Activated naive CD4-positive, alpha-beta T cell treated with anti-CD3 and anti-CD28 coated beads, Interleukin-2, amount 50 U/mL, for 16 hours (primary cell): Measurements from ENCODE around the gene TECPR1.

ENCODE experiments used
- DNase-seq: peaks from one replicate; pipeline ENCODE4 v3.0.0-alpha.2; 2020

TECPR1 gene

GRCh38 chr7:98284335-98285036 lies 32.5 kb upstream of the TECPR1 start:
- DNase-seq = no peak

DNA sequence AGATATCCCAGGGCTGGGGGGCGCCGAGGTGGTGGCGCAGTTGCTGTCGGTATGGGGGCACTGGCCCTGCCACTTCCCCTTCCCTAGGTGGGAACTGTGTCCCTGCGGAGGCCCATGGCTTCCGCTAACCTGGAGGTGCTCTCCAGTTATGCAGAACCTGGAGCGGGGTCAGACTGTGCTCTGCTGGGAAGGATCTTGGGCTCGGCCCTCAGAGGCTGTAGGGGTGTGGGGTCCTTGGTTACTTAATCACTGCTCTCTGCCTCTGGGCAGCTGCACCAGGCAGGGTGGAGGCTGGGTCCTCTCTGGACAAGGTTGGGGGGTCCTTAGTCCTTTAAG lies 31.8 kb upstream of the TECPR1 start:
- DNase-seq = no peak

DNA sequence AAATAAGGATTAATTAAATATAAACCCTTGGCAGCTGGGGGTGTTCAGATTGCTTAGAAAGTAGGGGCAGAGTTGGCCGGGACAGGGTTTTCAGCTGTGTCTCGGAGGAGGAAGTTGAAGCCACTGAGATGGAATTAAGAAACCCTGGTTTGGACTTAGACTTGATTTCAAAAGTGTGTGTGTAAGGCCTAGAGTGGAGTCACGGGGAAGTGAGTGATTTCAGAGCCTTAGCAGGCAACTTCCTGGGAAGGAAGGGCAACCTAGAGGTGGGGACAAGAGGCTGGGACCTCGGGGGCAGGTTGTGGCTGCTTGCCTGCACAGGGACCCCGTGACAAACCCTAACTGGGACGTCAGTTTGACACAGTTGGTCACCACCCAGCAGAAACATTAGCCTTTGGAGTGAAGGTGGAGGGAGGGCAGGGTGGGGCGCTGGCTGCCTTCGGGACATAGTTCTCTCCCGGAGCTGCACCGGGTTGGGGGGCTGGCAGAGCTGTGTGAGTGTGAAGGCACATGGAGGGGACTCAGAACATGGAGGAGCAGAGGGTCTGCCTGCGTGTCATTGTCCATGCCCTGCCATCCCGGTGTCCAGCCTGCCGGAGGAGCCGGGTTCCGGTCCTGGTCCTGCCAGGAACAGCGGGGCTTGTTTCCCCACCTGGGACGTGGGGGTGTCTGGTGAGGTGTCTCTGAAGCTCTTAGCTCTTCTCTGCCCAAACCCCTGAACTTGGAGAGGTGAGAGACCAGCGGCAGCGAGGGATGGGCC lies 31.3 kb upstream of the TECPR1 start:
- DNase-seq = no peak

- DNase-seq = no peak
Measured at GRCh38 chr7:98282703-98283102, 30.7 kb upstream of the TECPR1 start.

DNA sequence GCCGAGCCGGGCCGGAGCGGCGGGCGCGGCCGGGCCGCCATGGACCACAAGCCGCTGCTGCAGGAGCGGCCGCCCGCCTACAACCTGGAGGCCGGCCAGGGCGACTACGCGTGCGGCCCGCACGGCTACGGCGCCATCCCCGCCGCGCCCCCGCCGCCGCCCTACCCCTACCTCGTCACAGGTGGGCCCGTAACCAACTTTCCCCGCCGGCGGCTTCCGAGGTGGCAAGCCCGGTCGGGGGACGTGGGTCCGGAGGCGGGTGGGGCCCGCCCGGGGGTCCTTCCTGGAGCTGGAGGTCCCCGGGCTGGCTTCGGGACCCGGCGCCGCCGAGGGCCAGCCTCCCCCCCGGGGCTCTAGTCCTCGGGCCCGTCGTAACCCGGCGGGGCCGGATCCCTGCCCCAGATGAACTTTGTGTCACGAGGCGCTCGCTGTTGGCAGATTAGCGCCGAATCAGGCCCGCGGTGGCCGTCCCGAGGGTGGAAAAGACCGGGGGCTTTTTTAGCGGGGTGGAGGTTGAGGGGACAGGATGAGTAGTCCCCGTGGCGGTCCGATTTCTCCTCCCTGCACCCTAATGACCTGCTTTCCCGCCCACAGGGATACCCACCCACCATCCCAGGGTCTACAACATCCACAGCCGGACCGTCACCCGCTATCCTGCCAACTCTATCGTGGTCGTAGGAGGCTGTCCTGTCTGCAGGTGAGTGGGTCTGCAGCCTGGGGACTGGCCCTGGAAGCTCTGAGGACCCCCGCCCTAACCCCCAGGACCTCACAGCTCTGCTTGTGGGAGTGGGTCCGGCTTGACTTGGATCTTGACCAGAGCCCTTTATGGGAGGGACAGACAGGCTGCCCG lies 29.9 kb upstream of the TECPR1 start:
- no peak for DNase-seq

DNA sequence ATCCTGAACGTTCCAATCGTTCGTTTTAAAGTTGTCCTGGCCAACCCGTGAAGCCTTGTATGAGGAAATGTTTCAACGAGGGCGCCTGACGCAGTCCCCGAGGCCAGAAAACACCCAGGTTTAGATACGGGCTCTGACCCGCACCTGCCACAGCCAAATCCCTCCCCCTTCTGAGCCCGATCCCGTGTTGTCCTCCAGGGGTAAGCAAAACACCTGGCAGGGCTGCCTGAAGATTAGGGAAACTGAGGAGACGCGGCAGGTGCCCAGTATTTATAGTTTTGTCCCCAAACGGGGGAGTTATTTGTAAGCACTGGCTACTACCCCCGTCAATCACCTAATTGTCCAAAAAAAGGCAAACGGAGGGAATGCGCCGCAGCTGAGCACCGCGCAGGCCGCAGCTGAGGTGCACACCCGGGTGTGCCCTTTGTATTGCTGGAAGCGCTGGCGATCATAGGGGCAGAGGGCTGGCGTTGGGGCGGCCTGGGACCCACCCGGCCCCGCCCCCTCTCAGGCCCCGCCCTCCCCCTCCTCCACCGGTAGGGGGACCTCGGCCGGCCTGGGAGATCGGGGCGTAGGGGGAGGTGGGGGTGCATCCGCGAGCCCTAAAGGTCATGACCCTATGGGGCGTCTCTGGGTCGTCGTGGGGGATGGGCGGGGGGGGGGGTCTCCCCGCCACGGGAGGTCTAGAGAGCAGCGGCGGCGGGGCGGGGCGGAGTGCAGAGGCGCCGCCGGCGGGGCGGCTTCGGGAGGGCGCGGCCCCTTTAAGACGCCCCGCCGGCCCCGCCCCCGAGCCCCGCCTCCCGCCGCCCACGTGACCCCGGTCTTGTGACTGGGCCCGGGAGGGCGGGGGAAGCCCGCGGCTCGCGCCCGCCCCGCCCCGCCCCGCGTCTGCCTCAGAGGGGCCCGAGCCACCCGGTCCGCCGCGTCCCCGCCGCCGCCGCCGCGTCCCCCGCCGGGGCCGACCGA lies 29.0 kb upstream of the TECPR1 start, which contains the start of gene BRI3:
BRI3 (plus strand) TSS at position 896 of the 966 bp plus-strand sequence. CDS start 110 bp downstream, outside the sequence.
- peak; percentile 90 for DNase-seq

DNA sequence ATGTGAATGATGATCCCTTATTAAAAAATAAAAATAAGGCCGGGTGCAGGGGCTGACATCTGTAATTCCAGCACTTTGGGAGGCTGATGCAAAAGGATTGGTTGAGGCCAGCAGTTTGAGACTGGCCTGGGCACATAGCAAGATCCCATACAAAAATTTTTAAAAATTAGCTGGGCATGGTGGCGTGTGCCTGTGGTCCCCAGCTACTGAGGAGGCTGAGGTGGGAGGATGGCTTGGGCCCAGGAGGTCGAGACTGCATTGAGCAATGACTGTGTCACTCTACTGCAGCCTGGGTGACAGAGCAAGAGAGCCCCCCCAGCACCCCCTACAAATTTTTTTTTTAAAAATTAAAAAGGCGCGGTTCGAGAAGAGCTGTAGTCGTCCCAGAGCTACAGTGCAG lies 28.3 kb upstream of the TECPR1 start:
- no peak for DNase-seq

DNA sequence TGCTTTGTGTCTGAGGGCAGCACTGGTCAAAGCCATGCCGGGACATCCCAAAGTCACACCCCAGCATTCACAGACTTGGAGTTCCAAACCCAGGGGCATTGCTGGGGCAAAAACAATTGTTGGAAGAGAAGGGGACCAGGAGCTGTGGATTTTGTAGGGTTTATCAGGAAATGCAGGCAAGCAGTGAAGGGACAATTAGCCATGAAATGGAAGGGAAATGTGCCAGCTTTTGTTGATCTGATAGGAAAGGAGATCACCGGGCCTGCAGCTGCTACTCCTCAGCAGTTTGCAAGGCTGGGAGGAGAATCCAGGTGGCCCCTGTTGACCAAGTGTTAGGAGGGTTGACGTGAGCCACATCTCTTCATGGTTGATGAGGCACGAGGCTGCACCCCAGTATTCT lies 26.9 kb upstream of the TECPR1 start:
- DNase-seq = no peak

GRCh38 chr7:98278408-98278807 lies 26.4 kb upstream of the TECPR1 start:
- no peak for DNase-seq

- DNase-seq = no peak
Measured at GRCh38 chr7:98276241-98276761, 24.3 kb upstream of the TECPR1 start.

- DNase-seq = no peak
Measured at GRCh38 chr7:98267303-98267702, 15.3 kb upstream of the TECPR1 start.

DNA sequence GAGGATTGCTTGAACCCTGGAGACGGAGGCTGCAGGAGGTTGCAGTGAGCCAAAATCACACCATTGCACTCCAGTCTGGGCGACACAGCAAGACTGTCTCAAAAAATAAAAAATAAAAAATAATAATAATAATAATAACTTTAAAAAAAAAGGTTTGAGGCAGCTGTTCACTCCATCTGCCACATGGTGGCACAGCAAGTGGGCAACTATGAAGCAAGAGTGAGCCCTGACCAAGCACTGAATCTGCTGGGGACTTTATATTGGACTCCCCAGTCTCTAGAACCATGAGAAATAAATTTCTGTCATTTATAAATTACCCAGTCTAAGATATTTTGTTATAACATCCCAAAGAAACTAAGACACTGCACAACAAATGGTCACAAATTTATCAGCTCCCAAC lies 14.8 kb upstream of the TECPR1 start:
- DNase-seq = no peak

- no peak for DNase-seq
Measured at GRCh38 chr7:98265841-98266271, 13.8 kb upstream of the TECPR1 start.

DNA sequence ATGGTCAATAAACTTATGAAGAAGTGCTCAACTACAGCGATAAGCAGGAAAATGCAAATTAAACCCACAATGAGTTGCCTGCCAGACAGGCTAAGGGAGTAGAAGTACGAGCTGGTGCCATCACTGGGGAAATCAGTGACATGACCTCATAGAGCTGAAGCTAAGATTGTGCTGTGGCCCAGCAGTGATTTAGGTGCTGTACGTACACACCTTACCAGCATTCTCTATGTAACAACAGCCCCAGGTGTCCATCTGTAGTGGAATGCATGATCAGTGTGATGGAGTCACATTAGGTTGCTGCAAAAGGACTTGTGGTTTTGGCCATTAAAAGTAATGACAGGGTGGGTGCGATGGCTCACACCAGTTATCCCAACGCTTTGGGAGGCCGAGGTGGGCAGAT lies 5.7 kb upstream of the TECPR1 start:
- no peak for DNase-seq

DNA sequence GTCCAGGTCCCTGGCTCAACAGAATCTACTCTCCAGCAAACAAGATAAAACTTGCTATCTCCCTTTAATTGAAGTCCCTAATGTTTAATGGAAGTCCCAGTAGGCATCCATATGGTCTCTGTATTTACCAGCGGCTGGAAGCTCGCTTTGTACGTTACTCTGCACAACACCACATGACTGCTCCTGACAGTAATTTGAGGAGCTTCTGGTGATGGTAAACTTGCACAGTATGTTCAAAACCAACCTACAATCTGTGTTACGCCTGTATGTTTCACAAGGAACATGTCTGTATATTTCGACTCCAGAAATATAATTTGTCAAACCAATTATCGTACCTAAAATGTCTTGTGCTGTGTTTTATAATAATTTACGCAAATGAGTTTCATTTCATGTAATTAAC lies 4.4 kb upstream of the TECPR1 start:
- no peak for DNase-seq

GRCh38 chr7:98254951-98255610 lies 3.0 kb upstream of the TECPR1 start:
- no peak for DNase-seq

GRCh38 chr7:98254516-98254915 lies 2.5 kb upstream of the TECPR1 start:
- DNase-seq = no peak

DNA sequence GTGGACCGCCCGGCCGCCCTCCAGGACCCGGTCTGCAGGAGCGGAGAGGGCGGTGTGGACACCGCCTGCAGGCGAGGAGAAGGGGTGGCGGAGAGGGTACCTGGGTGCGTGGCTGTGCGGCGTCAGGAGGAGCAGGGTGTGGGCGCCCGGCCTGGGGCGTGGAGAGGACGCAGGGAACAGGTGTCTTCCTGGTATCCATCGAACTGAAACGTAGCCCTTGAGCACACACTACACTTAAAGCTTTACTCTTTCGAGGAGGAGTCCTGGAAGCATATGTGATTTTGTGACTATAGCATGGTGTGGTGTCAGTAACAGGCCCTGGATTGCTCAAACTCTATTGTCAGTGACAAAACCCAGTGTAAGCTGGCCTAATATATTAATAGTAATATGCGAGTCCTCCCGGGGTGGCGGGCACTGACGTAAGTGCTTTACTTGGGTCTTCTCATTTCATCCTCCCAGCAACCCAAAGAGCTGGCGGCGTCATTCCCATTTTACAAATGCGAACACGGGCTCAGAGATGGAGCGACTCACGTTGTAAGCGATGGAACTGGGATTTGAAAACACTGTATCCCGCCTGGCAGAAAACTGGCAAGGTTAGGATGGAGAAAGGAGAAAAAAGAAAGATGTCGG lies 508 bp upstream of the TECPR1 start:
- no peak for DNase-seq

- peak; percentile 17 for DNase-seq
Measured at GRCh38 chr7:98251231-98251600, 816 bp downstream of the TECPR1 start.

DNA sequence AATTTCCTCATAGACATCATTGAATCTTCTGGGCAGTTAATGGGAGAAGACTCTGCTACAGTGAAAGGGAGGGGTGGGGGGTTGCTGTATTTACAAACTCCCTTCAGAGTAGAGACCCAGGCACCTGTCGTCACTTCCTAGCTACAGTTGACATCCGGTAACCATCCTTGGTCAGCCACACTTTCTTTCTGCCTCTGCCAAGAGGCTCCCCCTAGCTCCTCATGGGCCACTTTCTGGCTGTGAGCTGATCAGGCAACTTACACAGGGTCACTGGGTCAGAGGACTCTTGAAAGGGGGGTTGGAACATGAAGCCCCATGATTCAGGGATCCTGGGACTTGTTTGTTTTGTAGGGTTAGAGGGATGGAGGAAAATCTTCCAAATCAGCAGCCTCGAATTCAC lies 1.2 kb downstream of the TECPR1 start:
- DNase-seq = peak; percentile 27

GRCh38 chr7:98249106-98249505 lies 2.9 kb downstream of the TECPR1 start:
- no peak for DNase-seq
